Measurements from ENCODE around the gene MEX3B. TPM values are rescaled to one million over a fixed set of nuclear protein-coding genes. Genes with fewer than 3 reads are reported as not detected.

MEX3B gene
- total and polyA plus RNA-seq, 5 donors from 2014 or later = 1.6 TPM; not detected in 4

DNA sequence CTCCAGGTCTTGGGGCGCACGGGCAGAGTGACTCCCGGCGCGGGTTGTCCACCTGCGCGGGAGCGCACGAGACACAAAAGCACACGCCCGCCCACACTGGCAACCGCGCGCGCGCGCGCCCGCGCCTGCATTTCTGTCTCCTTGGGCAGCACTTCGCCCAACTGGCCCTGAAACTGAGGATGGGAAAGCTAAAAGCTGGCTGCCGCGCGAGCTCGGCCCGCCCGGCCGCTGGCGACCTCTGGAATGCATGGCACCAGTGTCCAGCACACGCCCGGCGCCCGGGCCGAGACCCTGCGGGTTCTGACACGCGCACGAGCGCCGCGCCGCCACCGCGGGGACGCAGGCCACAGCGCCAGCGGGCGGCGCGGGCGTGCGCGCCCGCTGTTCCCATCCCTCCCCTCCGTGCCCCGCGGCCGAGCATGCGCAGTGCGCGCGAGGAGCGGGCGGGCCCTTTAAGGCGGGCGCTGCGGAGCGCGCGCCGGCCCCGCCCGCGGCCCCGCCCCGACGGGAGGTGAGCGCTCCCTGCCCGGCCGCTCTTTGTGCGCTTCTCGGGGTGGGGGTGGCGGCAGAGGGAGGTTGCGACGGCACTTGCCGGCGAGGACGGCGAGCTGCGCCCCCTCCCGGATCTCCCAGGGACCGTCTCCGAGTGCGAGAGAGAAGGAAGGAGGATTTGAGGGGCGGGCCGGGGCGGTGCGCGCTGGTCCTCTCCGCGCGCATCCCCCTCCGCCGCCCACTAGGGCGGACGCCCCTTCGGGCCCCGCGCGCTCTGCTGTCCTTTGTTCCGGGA, 1.0 kb upstream of the MEX3B start:
- Mint-ChIP-seq H3K4me1 (peaks cover 0 to 23% (median 2%) of the 10 kb centered on the region in 4 donors), H3K9me3 (no peaks in the 10 kb centered on the region), H3K4me3 (peak overlapping the region; percentile 85 to 95 (median 88)), H3K27me3 (peaks cover 50% of the 10 kb centered on the region), H3K27ac (no peak overlapping the region), H3K36me3 (no peaks in the 10 kb centered on the region)
- Histone ChIP-seq H3K4me3 (ENCODE audit: low read depth, low read length) (peak overlapping the region; percentile 64), H3K9me3 (ENCODE audit: control insufficient read depth in 2 of 2, low read length in 2 of 2) (no peaks in the 10 kb centered on the region), H3K27ac (ENCODE audit: insufficient read depth, low read length, poor library complexity, severe bottlenecking) (peak overlapping the region; percentile 55), H3K27me3 (ENCODE audit: control insufficient read depth, insufficient read depth, low read length) (peaks cover 10% of the 10 kb centered on the region), H3K4me1 (ENCODE audit: control insufficient read depth, insufficient read depth, low read length, poor library complexity, severe bottlenecking) (peaks cover 26% of the 10 kb centered on the region), H3K36me3 (ENCODE audit: control insufficient read depth, insufficient read depth, low read length) (no peaks in the 10 kb centered on the region)
- ATAC-seq (ENCODE audit: low read depth in 2 of 2) (peak; percentile 74 to 77), DNase-seq (peak; percentile 68 to 87 (median 78))

DNA sequence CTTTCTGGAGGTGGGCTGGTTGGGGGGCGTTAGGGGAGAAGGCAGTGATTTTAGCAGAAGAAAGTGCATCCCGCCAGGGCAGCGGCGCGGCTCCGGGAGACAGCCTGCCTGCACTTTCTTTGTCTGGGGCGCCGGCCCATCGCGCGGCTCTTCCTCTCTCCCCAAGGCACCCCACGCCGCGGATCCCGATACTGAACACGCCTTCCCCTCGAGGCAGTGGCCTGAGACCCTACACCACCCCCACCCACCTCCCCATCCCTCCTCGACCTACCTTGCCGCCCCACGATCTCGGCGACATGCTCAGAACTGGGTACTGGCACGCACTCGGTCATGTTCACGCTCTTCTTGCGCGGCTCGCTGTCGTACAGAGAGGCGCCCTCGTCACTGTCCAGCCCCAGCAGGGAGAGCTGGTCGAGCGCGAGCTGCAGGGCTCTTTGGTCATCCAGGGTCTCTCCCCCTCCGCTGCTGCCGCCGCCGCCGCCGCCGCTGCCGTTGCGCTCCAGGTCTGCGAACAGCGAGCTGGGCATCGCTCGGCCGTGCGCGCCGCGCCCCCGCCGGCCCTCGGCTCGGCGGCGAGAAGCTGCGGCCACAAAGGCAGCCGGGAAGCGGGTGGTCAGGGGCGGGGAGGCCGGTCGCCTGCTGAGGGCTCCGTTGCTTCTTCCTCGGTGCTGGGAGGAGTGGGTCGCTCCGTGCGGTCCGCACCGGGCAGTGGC, 483 bp downstream of the MEX3B start:
- ATAC-seq (ENCODE audit: low read depth in 2 of 2) = no peak
- H3K36me3 ChIP-seq (ENCODE audit: control insufficient read depth, insufficient read depth, low read length) = no peaks in the 10 kb centered on the region
- DNase-seq = peak in 2 of 3 donors; percentile 6 to 33
- H3K4me1 ChIP-seq (ENCODE audit: control insufficient read depth, insufficient read depth, low read length, poor library complexity, severe bottlenecking) = peaks cover 26% of the 10 kb centered on the region
- H3K9me3 ChIP-seq (ENCODE audit: control insufficient read depth in 2 of 2, low read length in 2 of 2) = no peaks in the 10 kb centered on the region
- H3K27me3 Mint-ChIP-seq = peaks cover 47% of the 10 kb centered on the region
- H3K9me3 Mint-ChIP-seq = no peaks in the 10 kb centered on the region
- H3K27me3 ChIP-seq (ENCODE audit: control insufficient read depth, insufficient read depth, low read length) = peaks cover 8% of the 10 kb centered on the region
- no peak overlapping the region for H3K4me3 ChIP-seq (ENCODE audit: low read depth, low read length)
- H3K4me1 Mint-ChIP-seq = peaks cover 0 to 23% (median 2%) of the 10 kb centered on the region in 4 donors
- H3K27ac ChIP-seq (ENCODE audit: insufficient read depth, low read length, poor library complexity, severe bottlenecking) = peak overlapping the region; percentile 23
- no peaks in the 10 kb centered on the region for H3K36me3 Mint-ChIP-seq
- no peak overlapping the region for H3K27ac Mint-ChIP-seq
- H3K4me3 Mint-ChIP-seq = peak overlapping the region; percentile 81 to 90 (median 86)

DNA sequence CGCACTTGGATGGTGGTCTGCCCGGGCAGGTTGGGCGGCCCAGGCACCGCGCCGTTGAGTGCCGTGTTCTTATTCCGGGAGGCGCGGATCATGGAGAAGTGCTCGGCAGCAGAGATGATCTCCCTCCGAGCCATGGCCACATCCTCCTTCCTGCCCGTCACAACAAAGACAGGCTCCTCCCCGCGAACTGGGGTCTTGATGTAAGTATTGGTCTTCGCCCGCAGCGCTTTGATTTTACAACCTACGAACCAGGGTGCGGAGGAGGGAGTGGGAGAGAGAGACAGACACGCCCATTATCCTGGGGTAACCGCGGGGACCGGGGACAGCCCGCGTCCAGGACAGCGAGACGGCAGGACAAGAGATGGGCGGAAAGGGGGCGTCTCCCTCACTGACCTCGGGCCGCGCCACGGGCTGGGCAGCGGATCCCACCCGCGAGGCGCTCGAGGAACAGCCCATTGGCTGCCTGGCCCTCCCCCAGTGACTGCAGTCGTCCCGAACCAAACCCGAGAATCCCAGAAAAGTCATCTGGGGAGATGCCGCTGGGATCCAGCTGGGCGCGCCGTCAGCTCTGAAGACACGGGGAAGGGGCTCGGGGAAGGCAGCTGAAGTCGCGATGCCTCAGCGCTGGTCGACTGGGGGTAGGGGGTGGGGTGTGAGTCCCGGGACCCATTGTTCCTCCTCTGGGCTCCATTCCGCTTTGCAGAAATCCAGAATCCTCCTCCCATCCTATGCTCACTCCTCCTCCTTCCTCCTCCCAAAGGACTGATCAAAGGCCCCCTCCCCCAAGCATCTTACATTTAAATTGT, 1.2 kb downstream of the MEX3B start:
- peak; percentile 7 to 55 (median 13) for DNase-seq
- no peaks in the 10 kb centered on the region for H3K36me3 Mint-ChIP-seq
- H3K9me3 ChIP-seq (ENCODE audit: control insufficient read depth in 2 of 2, low read length in 2 of 2) = no peaks in the 10 kb centered on the region
- peaks cover 0 to 23% (median 2%) of the 10 kb centered on the region in 4 donors for H3K4me1 Mint-ChIP-seq
- H3K27me3 Mint-ChIP-seq = peaks cover 49% of the 10 kb centered on the region
- no peaks in the 10 kb centered on the region for H3K9me3 Mint-ChIP-seq
- peak overlapping the region; percentile 81 to 92 (median 86) for H3K4me3 Mint-ChIP-seq
- H3K4me3 ChIP-seq (ENCODE audit: low read depth, low read length) = no peak overlapping the region
- ATAC-seq (ENCODE audit: low read depth in 2 of 2) = no peak
- H3K27me3 ChIP-seq (ENCODE audit: control insufficient read depth, insufficient read depth, low read length) = peaks cover 8% of the 10 kb centered on the region
- no peak overlapping the region for H3K27ac ChIP-seq (ENCODE audit: insufficient read depth, low read length, poor library complexity, severe bottlenecking)
- peaks cover 26% of the 10 kb centered on the region for H3K4me1 ChIP-seq (ENCODE audit: control insufficient read depth, insufficient read depth, low read length, poor library complexity, severe bottlenecking)
- H3K27ac Mint-ChIP-seq = no peak overlapping the region
- no peaks in the 10 kb centered on the region for H3K36me3 ChIP-seq (ENCODE audit: control insufficient read depth, insufficient read depth, low read length)

DNA sequence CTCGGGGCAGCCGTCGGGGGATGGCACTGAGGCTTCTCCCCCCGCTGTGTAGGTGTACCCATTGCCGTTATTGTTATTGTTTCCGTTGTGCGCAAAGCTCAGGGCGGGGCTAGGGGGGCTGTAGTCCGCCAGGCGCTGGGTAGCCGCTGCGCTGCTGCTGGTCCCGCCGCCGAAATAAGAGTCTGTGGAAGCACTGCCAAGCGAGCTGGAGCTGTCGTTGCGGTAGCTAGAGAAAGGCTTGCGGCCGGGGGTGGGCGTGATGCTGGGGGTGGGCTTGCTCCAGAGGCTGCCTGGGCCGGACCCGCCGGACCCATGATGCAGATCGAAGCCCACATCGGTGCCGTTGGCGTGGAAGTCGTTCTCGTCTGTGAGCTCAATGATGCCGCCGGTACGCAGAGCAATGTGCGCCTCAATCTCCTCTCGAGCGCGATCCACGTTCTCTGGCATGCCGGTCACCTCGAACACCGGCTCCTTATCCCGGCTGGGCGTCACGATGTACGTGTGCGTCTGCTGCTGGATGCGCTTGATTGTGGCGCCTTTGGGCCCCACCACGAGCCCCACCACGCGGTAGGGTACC, 1.9 kb downstream of the MEX3B start:
- Mint-ChIP-seq H3K4me3 (peak overlapping the region; percentile 73 to 92 (median 83)), H3K27me3 (peaks cover 43% of the 10 kb centered on the region), H3K9me3 (no peaks in the 10 kb centered on the region), H3K36me3 (no peaks in the 10 kb centered on the region), H3K27ac (no peak overlapping the region), H3K4me1 (peaks cover 0 to 23% (median 2%) of the 10 kb centered on the region in 4 donors)
- Histone ChIP-seq H3K27me3 (ENCODE audit: control insufficient read depth, insufficient read depth, low read length) (peaks cover 7% of the 10 kb centered on the region), H3K9me3 (ENCODE audit: control insufficient read depth in 2 of 2, low read length in 2 of 2) (no peaks in the 10 kb centered on the region), H3K4me1 (ENCODE audit: control insufficient read depth, insufficient read depth, low read length, poor library complexity, severe bottlenecking) (peaks cover 26% of the 10 kb centered on the region), H3K27ac (ENCODE audit: insufficient read depth, low read length, poor library complexity, severe bottlenecking) (no peak overlapping the region), H3K4me3 (ENCODE audit: low read depth, low read length) (no peak overlapping the region), H3K36me3 (ENCODE audit: control insufficient read depth, insufficient read depth, low read length) (no peaks in the 10 kb centered on the region)
- no peak for ATAC-seq (ENCODE audit: low read depth in 2 of 2)
- DNase-seq = no peak

DNA sequence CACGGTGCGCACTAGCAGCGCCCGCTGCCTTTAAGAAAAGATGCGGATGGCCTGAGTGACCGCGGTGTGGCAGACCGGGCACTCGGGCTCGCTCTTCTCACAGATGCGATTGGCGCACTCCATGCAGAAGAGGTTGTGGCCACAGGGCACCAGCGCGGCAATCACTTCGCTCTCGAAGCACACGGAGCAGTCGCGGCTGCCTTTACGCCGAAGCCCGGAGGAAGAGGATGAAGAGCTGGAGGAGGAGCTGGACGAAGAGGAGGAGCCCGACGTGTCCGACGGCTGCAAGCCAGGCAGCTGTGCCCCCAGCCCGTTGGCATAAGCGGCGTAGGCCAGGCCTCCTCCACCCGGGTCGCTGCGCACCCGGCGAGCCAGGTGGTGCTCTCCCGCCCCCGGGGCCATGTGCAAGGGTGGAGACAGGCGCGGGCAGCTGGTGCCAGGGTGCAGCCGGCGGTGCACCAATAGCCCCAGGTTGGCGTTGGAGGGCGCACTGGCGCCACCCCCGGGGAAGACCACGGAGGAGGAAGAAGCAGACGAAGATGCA, 2.6 kb downstream of the MEX3B start:
- no peak for ATAC-seq (ENCODE audit: low read depth in 2 of 2)
- H3K4me1 ChIP-seq (ENCODE audit: control insufficient read depth, insufficient read depth, low read length, poor library complexity, severe bottlenecking) = peaks cover 26% of the 10 kb centered on the region
- H3K9me3 ChIP-seq (ENCODE audit: control insufficient read depth in 2 of 2, low read length in 2 of 2) = no peaks in the 10 kb centered on the region
- H3K27ac Mint-ChIP-seq = no peak overlapping the region
- no peak for DNase-seq
- peaks cover 0 to 21% (median 2%) of the 10 kb centered on the region in 4 donors for H3K4me1 Mint-ChIP-seq
- peaks cover 41% of the 10 kb centered on the region for H3K27me3 Mint-ChIP-seq
- no peak overlapping the region for H3K4me3 ChIP-seq (ENCODE audit: low read depth, low read length)
- peak overlapping the region in 3 of 4 donors; percentile 68 to 88 (median 72) for H3K4me3 Mint-ChIP-seq
- no peaks in the 10 kb centered on the region for H3K36me3 Mint-ChIP-seq
- no peaks in the 10 kb centered on the region for H3K36me3 ChIP-seq (ENCODE audit: control insufficient read depth, insufficient read depth, low read length)
- no peaks in the 10 kb centered on the region for H3K27me3 ChIP-seq (ENCODE audit: control insufficient read depth, insufficient read depth, low read length)
- H3K9me3 Mint-ChIP-seq = no peaks in the 10 kb centered on the region
- H3K27ac ChIP-seq (ENCODE audit: insufficient read depth, low read length, poor library complexity, severe bottlenecking) = no peak overlapping the region

DNA sequence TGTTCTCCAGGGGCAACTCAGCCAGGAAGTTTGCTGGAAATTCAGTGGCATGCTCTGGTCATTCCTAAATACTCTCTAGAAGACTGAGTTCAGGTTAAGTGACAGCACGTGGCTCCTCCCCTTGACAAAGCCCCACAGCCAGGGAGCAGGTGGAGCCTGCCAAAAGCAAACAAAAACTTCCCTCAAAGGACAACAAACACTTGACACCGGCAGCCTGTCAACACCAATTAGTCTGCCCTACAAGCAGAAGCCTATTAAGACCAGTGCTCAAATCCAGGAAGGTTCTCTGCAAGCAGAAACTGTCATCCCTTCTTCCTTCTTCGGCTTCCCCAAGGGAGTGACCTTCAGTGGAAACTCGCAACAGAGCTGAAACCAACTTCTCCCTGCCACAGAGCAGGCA, 5.0 kb downstream of the MEX3B start:
- H3K9me3 Mint-ChIP-seq = no peaks in the 10 kb centered on the region
- H3K9me3 ChIP-seq (ENCODE audit: control insufficient read depth in 2 of 2, low read length in 2 of 2) = no peaks in the 10 kb centered on the region
- peaks cover 0 to 12% (median 2%) of the 10 kb centered on the region in 4 donors for H3K4me1 Mint-ChIP-seq
- H3K4me3 ChIP-seq (ENCODE audit: low read depth, low read length) = no peak overlapping the region
- H3K27me3 Mint-ChIP-seq = peaks cover 33% of the 10 kb centered on the region
- DNase-seq (no peak), ATAC-seq (ENCODE audit: low read depth in 2 of 2) (no peak)
- no peaks in the 10 kb centered on the region for H3K27me3 ChIP-seq (ENCODE audit: control insufficient read depth, insufficient read depth, low read length)
- no peaks in the 10 kb centered on the region for H3K36me3 ChIP-seq (ENCODE audit: control insufficient read depth, insufficient read depth, low read length)
- H3K4me1 ChIP-seq (ENCODE audit: control insufficient read depth, insufficient read depth, low read length, poor library complexity, severe bottlenecking) = peaks cover 15% of the 10 kb centered on the region
- no peak overlapping the region for H3K27ac ChIP-seq (ENCODE audit: insufficient read depth, low read length, poor library complexity, severe bottlenecking)
- peak overlapping the region in 1 of 3 donors; percentile 39 for H3K27ac Mint-ChIP-seq
- H3K4me3 Mint-ChIP-seq = peak overlapping the region in 1 of 4 donors; percentile 68
- no peaks in the 10 kb centered on the region for H3K36me3 Mint-ChIP-seq

DNA sequence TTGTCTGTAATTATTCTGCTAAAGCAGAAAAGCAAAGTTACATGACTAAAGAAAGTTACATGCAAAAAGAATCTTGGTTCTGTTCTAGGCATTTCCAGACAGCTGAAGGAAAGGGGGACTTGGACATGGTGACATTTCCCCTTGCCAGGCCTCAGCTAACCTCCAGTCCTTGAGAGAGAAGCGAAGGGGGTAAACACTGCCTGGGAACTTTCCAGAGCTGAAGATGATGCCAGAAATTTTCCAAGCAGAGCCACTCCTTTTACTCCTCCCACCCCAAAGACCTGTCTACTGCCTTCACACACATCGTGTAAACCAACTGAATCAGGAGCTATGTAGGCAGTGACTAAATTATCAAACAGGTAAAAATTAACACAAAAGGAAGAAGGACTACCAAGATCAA, 5.4 kb downstream of the MEX3B start:
- ATAC-seq (ENCODE audit: low read depth in 2 of 2) (no peak), DNase-seq (no peak)

More for the DNA sequence above, 5.4 kb downstream of the MEX3B start:
- Mint-ChIP-seq H3K4me3 (peak overlapping the region in 1 of 4 donors; percentile 68), H3K9me3 (no peaks in the 10 kb centered on the region), H3K4me1 (peaks cover 0 to 12% (median 2%) of the 10 kb centered on the region in 4 donors), H3K27ac (no peak overlapping the region), H3K36me3 (no peaks in the 10 kb centered on the region), H3K27me3 (peaks cover 33% of the 10 kb centered on the region)
- Histone ChIP-seq H3K36me3 (ENCODE audit: control insufficient read depth, insufficient read depth, low read length) (no peaks in the 10 kb centered on the region), H3K27ac (ENCODE audit: insufficient read depth, low read length, poor library complexity, severe bottlenecking) (no peak overlapping the region), H3K4me1 (ENCODE audit: control insufficient read depth, insufficient read depth, low read length, poor library complexity, severe bottlenecking) (peaks cover 15% of the 10 kb centered on the region), H3K27me3 (ENCODE audit: control insufficient read depth, insufficient read depth, low read length) (no peaks in the 10 kb centered on the region), H3K9me3 (ENCODE audit: control insufficient read depth in 2 of 2, low read length in 2 of 2) (no peaks in the 10 kb centered on the region), H3K4me3 (ENCODE audit: low read depth, low read length) (no peak overlapping the region)
